ENCODE data around the gene UTS2R. TPM values are rescaled to one million over a fixed set of nuclear protein-coding genes. Genes with fewer than 3 reads are reported as not detected.

Gene UTS2R
- polyA plus RNA-seq, 1 donor from 2014 or later: not detected

DNA sequence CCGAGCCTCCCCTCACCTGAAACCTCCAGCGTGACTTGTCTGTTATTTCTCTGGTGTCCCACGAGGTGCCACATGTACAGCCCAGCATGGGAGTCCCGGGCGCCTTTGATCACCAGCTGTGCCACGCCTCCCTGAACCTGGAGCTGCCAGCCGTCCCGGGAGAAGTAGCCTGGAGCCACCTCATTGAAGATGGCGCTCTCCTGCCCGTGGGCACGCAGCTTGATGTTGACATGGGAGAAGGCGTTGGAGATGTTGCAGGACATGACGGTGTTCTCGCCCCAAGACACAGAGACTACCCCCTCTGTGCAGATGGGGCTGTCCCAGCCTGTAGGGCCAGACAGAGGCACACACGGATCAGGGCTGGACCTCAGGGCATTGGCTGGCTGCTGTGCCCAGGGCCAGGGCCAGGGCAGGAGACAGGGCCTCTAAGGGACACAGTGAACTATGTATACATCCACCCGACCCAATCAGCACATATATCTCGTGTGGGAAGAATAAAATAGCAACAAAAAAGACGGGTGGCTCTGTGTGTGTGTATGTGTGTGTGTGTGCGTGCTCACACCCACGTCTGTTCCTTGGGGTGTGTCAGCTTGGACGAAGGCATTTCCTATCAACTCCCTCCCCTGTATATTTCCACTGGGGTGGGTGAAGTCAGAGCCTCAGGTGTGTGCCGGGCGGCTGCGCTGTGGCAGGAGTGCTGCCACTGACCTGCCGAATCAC lies 46.8 kb upstream of the UTS2R start:
- no peaks in the 10 kb centered on the region for H3K27me3 ChIP-seq (ENCODE audit: insufficient read depth, low read depth, low read length)
- no peak overlapping the region for H3K4me3 ChIP-seq (ENCODE audit: low read length)
- H3K9me2 ChIP-seq (ENCODE audit: insufficient read depth, low read length): no peaks in the 10 kb centered on the region
- no peaks in the 10 kb centered on the region for H3K79me2 ChIP-seq (replicated peaks; ENCODE audit: insufficient read depth, low read length)
- no peak overlapping the region for H3K27ac ChIP-seq (ENCODE audit: low read length)
- no peak overlapping the region for H3K4me2 ChIP-seq (ENCODE audit: low read length)
- no peaks in the 10 kb centered on the region for H3K36me3 ChIP-seq (ENCODE audit: insufficient read depth, low read length)
- H3F3A ChIP-seq (ENCODE audit: insufficient read depth, low read length, poor library complexity, severe bottlenecking): no peaks in the 10 kb centered on the region
- TF ChIP-seq SMC3 (conservative IDR thresholded peaks at IDR 0.05; ENCODE audit: poor library complexity) (no peak), EP300 (conservative IDR thresholded peaks at IDR 0.05; ENCODE audit: poor library complexity, severe bottlenecking) (no peak), TAF1 (IDR thresholded peaks at IDR 0.05; ENCODE audit: low read depth) (no peak), MXI1 (conservative IDR thresholded peaks at IDR 0.05; ENCODE audit: poor library complexity, severe bottlenecking) (no peak), REST (IDR thresholded peaks at IDR 0.05; ENCODE audit: borderline replicate concordance) (no peak)
- no peaks in the 10 kb centered on the region for H3K9me3 ChIP-seq (ENCODE audit: low read length)
- H3K9ac ChIP-seq (ENCODE audit: low read length): no peak overlapping the region
- no peaks in the 10 kb centered on the region for H4K20me1 ChIP-seq (ENCODE audit: insufficient read depth)
- no peak overlapping the region for H2AFZ ChIP-seq (ENCODE audit: low read depth, low read length)

- no peaks in the 10 kb centered on the region for H3K9me3 ChIP-seq (ENCODE audit: low read length)
- H3F3A ChIP-seq (ENCODE audit: insufficient read depth, low read length, poor library complexity, severe bottlenecking): no peaks in the 10 kb centered on the region
- H2AFZ ChIP-seq (ENCODE audit: low read depth, low read length): no peak overlapping the region
- H3K9ac ChIP-seq (ENCODE audit: low read length): no peak overlapping the region
- no peaks in the 10 kb centered on the region for H3K36me3 ChIP-seq (ENCODE audit: insufficient read depth, low read length)
- H3K79me2 ChIP-seq (replicated peaks; ENCODE audit: insufficient read depth, low read length): no peaks in the 10 kb centered on the region
- H3K4me2 ChIP-seq (ENCODE audit: low read length): no peak overlapping the region
- no peak overlapping the region for H3K4me3 ChIP-seq (ENCODE audit: low read length)
- H3K9me2 ChIP-seq (ENCODE audit: insufficient read depth, low read length): no peaks in the 10 kb centered on the region
- H4K20me1 ChIP-seq (ENCODE audit: insufficient read depth): no peaks in the 10 kb centered on the region
- TF ChIP-seq EZH2 (IDR thresholded peaks at IDR 0.05; ENCODE audit: borderline replicate concordance, insufficient read depth, low read length, poor library complexity, severe bottlenecking) (no peak), RAD21 (conservative IDR thresholded peaks at IDR 0.05) (no peak)
- H3K27ac ChIP-seq (ENCODE audit: low read length): no peak overlapping the region
- H3K27me3 ChIP-seq (ENCODE audit: insufficient read depth, low read depth, low read length): no peaks in the 10 kb centered on the region
Measured at GRCh38 chr17:82325286-82326180, 46.0 kb upstream of the UTS2R start.

DNA sequence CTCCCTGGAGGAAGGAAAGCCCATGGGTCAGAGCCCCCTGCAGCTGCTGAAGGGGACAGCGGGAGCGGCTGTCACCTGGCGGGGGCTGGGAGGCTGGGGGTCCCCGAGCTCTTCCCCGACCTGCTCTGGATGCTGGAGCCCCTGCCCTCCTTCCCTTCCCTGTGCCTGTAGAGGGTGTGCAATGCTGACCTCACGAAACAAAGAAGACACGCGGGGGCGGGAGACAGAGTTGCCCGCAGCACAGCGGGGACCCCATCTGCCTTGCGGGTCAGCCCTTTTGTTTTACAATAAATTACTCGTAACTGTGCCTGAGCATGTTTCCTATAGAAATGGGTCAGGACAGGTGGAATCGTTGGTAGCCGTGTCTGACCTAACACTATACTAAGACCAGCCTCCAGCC lies 44.3 kb upstream of the UTS2R start:
- H3K27me3 ChIP-seq (ENCODE audit: insufficient read depth, low read depth, low read length): peaks cover 9% of the 10 kb centered on the region

More for the DNA sequence above, 44.3 kb upstream of the UTS2R start:
- no peak overlapping the region for H3K4me2 ChIP-seq (ENCODE audit: low read length)
- no peaks in the 10 kb centered on the region for H3K36me3 ChIP-seq (ENCODE audit: insufficient read depth, low read length)
- H3K79me2 ChIP-seq (replicated peaks; ENCODE audit: insufficient read depth, low read length): no peaks in the 10 kb centered on the region
- H3K9me2 ChIP-seq (ENCODE audit: insufficient read depth, low read length): no peaks in the 10 kb centered on the region
- no peak overlapping the region for H3K27ac ChIP-seq (ENCODE audit: low read length)
- TF ChIP-seq REST (IDR thresholded peaks at IDR 0.05; ENCODE audit: borderline replicate concordance) (no peak), POLR2AphosphoS5 (IDR thresholded peaks at IDR 0.05) (no peak), EP300 (conservative IDR thresholded peaks at IDR 0.05; ENCODE audit: poor library complexity, severe bottlenecking) (no peak), TAF1 (IDR thresholded peaks at IDR 0.05; ENCODE audit: low read depth) (no peak), EZH2 (IDR thresholded peaks at IDR 0.05; ENCODE audit: borderline replicate concordance, insufficient read depth, low read length, poor library complexity, severe bottlenecking) (no peak), RAD21 (conservative IDR thresholded peaks at IDR 0.05) (no peak), SMC3 (conservative IDR thresholded peaks at IDR 0.05; ENCODE audit: poor library complexity) (no peak)
- no peak overlapping the region for H3K4me3 ChIP-seq (ENCODE audit: low read length)
- no peaks in the 10 kb centered on the region for H3K9me3 ChIP-seq (ENCODE audit: low read length)
- no peak overlapping the region for H2AFZ ChIP-seq (ENCODE audit: low read depth, low read length)
- H4K20me1 ChIP-seq (ENCODE audit: insufficient read depth): no peaks in the 10 kb centered on the region
- no peaks in the 10 kb centered on the region for H3F3A ChIP-seq (ENCODE audit: insufficient read depth, low read length, poor library complexity, severe bottlenecking)
- H3K9ac ChIP-seq (ENCODE audit: low read length): no peak overlapping the region
